Mesenchymal stem cell (in vitro differentiated cells and primary cell): ENCODE data around the gene EIF3J.

Source experiments
- DNase-seq: peaks from one replicate; pipeline ENCODE4 v3.0.0-alpha.2; 2013
- H2AFZ ChIP-seq: one replicate; pipeline ENCODE4 v1.6.1; 2013; ENCODE audit warnings: low read depth, mild to moderate bottlenecking, control low read depth, inconsistent platforms, low read length, moderate library complexity
- H2AK5ac ChIP-seq: 2 replicates; pipeline ENCODE4 v1.6.1; 2013; ENCODE audit warnings: low read length, moderate library complexity, mild to moderate bottlenecking, inconsistent platforms; ENCODE audit not compliant: severe bottlenecking
- H2BK120ac ChIP-seq: one replicate; pipeline ENCODE4 v1.6.1; 2013; ENCODE audit warnings: low read depth, mild to moderate bottlenecking, inconsistent platforms, low read length, moderate library complexity
- H2BK12ac ChIP-seq, 2 experiments: one replicate each; pipeline ENCODE4 v1.6.1; 2013; ENCODE audit warnings: inconsistent platforms in 2 of 2, low read length in 2 of 2, mild to moderate bottlenecking in 2 of 2, moderate library complexity in 2 of 2, control low read depth in 1 of 2
- H2BK15ac ChIP-seq: one replicate; pipeline ENCODE4 v1.6.1; 2013; ENCODE audit warnings: mild to moderate bottlenecking, low read depth, inconsistent platforms; ENCODE audit not compliant: poor library complexity, severe bottlenecking
- H2BK5ac ChIP-seq: 2 replicates; pipeline ENCODE4 v1.6.1; 2013; ENCODE audit warnings: low read depth, mild to moderate bottlenecking, low read length, control low read depth, inconsistent platforms; ENCODE audit not compliant: poor library complexity, severe bottlenecking
- H3K14ac ChIP-seq, 2 experiments: one replicate each; pipeline ENCODE4 v1.6.1; 2013; ENCODE audit warnings: inconsistent platforms in 2 of 2, low read length in 2 of 2, control low read depth in 1 of 2, mild to moderate bottlenecking in 1 of 2, moderate library complexity in 1 of 2
- H3K18ac ChIP-seq, 2 experiments: one replicate each; pipeline ENCODE4 v1.6.1; 2013; ENCODE audit warnings: inconsistent platforms in 2 of 2, low read length in 2 of 2, control low read depth in 1 of 2, low read depth in 1 of 2, mild to moderate bottlenecking in 1 of 2
- H3K23ac ChIP-seq, 2 experiments: one replicate each; pipeline ENCODE4 v1.6.1; 2013; ENCODE audit warnings: inconsistent platforms in 2 of 2, low read length in 2 of 2, mild to moderate bottlenecking in 2 of 2, moderate library complexity in 2 of 2, control low read depth in 1 of 2
- H3K27ac ChIP-seq: 2 replicates; pipeline ENCODE4 v1.5.1; 2013; ENCODE audit warnings: mild to moderate bottlenecking, moderate library complexity, low read length, control low read depth, inconsistent platforms; ENCODE audit not compliant: poor library complexity, severe bottlenecking
- H3K27me3 ChIP-seq, 2 experiments: 2 replicates each; pipeline versions ENCODE4 v1.6.1 to v1.7.0; 2013; ENCODE audit warnings: low read length in 2 of 2, mild to moderate bottlenecking in 2 of 2, moderate library complexity in 2 of 2, control low read depth in 1 of 2, inconsistent platforms in 1 of 2; ENCODE audit not compliant: control insufficient read depth in 1 of 2, insufficient read depth in 1 of 2
- H3K36me3 ChIP-seq, 2 experiments: 2 replicates each; pipeline versions ENCODE4 v1.6.1 to v1.7.0; 2013; ENCODE audit warnings: low read length in 2 of 2, control low read depth in 1 of 2, inconsistent platforms in 1 of 2, low read depth in 1 of 2, mild to moderate bottlenecking in 1 of 2; ENCODE audit not compliant: insufficient read depth in 2 of 2, control insufficient read depth in 1 of 2
- H3K4ac ChIP-seq, 2 experiments: one replicate each; pipeline ENCODE4 v1.6.1; 2013; ENCODE audit warnings: inconsistent platforms in 2 of 2, low read length in 2 of 2, mild to moderate bottlenecking in 2 of 2, moderate library complexity in 2 of 2, control low read depth in 1 of 2, low read depth in 1 of 2
- H3K4me1 ChIP-seq: 2 replicates; pipeline ENCODE4 v1.6.1; 2013; ENCODE audit warnings: low read depth, low read length, control low read depth; ENCODE audit not compliant: control insufficient read depth, insufficient read depth
- H3K4me2 ChIP-seq: 2 replicates; pipeline ENCODE4 v1.6.1; 2013; ENCODE audit warnings: low read length, mild to moderate bottlenecking, inconsistent platforms; ENCODE audit not compliant: poor library complexity, severe bottlenecking
- H3K4me3 ChIP-seq, 2 experiments: 2 replicates each; pipeline versions ENCODE4 v1.5.1 to v1.7.0; 2013; ENCODE audit warnings: low read length in 2 of 2, mild to moderate bottlenecking in 2 of 2, control low read depth in 1 of 2, low read depth in 1 of 2; ENCODE audit not compliant: insufficient read depth in 1 of 2
- H3K79me1 ChIP-seq: replicated peaks from 2 replicates; pipeline ENCODE4 v1.6.1; 2013; ENCODE audit warnings: mild to moderate bottlenecking, control low read depth, low read length, inconsistent platforms; ENCODE audit not compliant: poor library complexity, severe bottlenecking
- H3K9ac ChIP-seq: 2 replicates; pipeline ENCODE4 v1.7.0; 2013; ENCODE audit warnings: mild to moderate bottlenecking, low read length, moderate library complexity
- H3K9me3 ChIP-seq: 2 replicates; pipeline ENCODE4 v1.7.0; 2013; ENCODE audit warnings: mild to moderate bottlenecking, low read length; ENCODE audit not compliant: control insufficient read depth
- H4K8ac ChIP-seq: one replicate; pipeline ENCODE4 v1.6.1; 2013; ENCODE audit warnings: inconsistent platforms, mild to moderate bottlenecking, low read length, moderate library complexity
- H4K91ac ChIP-seq: one replicate; pipeline ENCODE4 v1.6.1; 2013; ENCODE audit warnings: mild to moderate bottlenecking, low read length, inconsistent platforms
- WGBS: methylation state at CpG from one replicate; pipeline ENCODE4 v1.1.7; 2013; ENCODE audit warnings: mixed read lengths; 5-methylcytosine and 5-hydroxymethylcytosine counted together

The EIF3J gene

GRCh38 chr15:44580105-44580504 lies 43.2 kb downstream of the EIF3J start:
- peaks cover 22% of the 10 kb centered on the region for H3K79me1 ChIP-seq
- no peak overlapping the region for H3K4me2 ChIP-seq
- H2AK5ac ChIP-seq = no peak overlapping the region
- H2BK120ac ChIP-seq = no peak overlapping the region
- no peak overlapping the region for H4K91ac ChIP-seq
- 100% methylated on average over 1 of the region's 2 CpGs for WGBS
- no peak overlapping the region for H4K8ac ChIP-seq
- H3K23ac ChIP-seq = no peak overlapping the region
- no peaks in the 10 kb centered on the region for H3K27me3 ChIP-seq
- no peak overlapping the region for H2BK5ac ChIP-seq
- H2BK15ac ChIP-seq = no peak overlapping the region
- no peak overlapping the region for H2BK12ac ChIP-seq
- no peak for DNase-seq
- no peak overlapping the region for H3K4ac ChIP-seq
- H2AFZ ChIP-seq = no peak overlapping the region
- no peaks in the 10 kb centered on the region for H3K9me3 ChIP-seq
- H3K36me3 ChIP-seq = peaks cover 24 to 56% of the 10 kb centered on the region in 2 experiments
- H3K14ac ChIP-seq = no peak overlapping the region
- H3K4me1 ChIP-seq = no peaks in the 10 kb centered on the region
- H3K27ac ChIP-seq = no peak overlapping the region
- no peak overlapping the region for H3K4me3 ChIP-seq
- no peak overlapping the region for H3K9ac ChIP-seq
- H3K18ac ChIP-seq = no peak overlapping the region

GRCh38 chr15:44584162-44584749 lies 47.3 kb downstream of the EIF3J start:
- no peak overlapping the region for H2BK5ac ChIP-seq
- no peak overlapping the region for H3K9ac ChIP-seq
- H2BK120ac ChIP-seq = no peak overlapping the region
- H3K27ac ChIP-seq = no peak overlapping the region
- no peak overlapping the region for H3K4ac ChIP-seq
- H3K4me1 ChIP-seq = no peaks in the 10 kb centered on the region
- WGBS = 82% methylated on average over 5 of the region's 5 CpGs
- H3K4me3 ChIP-seq = no peak overlapping the region
- H2BK15ac ChIP-seq = no peak overlapping the region
- H2BK12ac ChIP-seq = no peak overlapping the region
- no peak overlapping the region for H3K14ac ChIP-seq
- no peaks in the 10 kb centered on the region for H3K27me3 ChIP-seq
- DNase-seq = peak; percentile 23
- H3K9me3 ChIP-seq = no peaks in the 10 kb centered on the region
- H3K36me3 ChIP-seq = peaks cover 33 to 90% of the 10 kb centered on the region in 2 experiments
- H4K91ac ChIP-seq = no peak overlapping the region
- no peak overlapping the region for H3K18ac ChIP-seq
- H3K23ac ChIP-seq = no peak overlapping the region
- H3K4me2 ChIP-seq = no peak overlapping the region
- H2AFZ ChIP-seq = no peak overlapping the region
- no peak overlapping the region for H2AK5ac ChIP-seq
- H3K79me1 ChIP-seq = peaks cover 14% of the 10 kb centered on the region
- no peak overlapping the region for H4K8ac ChIP-seq

DNA sequence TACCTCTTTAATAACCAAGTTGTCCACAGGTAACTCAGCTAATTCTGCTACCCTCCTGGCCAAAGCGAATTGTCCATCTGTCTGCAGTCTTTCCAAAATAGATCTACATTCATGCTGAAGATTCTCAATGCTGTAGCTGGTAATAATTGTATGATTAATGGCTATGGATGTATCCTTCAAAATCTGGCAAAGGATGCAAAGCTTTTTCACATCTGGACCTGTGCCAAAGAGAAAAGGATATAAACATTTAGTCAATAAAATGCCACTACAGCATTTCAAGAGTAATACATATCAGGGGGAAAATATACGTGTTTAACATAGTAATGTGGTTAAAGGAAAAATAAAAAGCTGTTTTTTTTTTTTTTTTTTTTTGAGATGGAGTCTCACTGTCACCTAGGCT lies 48.7 kb downstream of the EIF3J start:
- no peak overlapping the region for H3K18ac ChIP-seq
- no peak for DNase-seq
- no peak overlapping the region for H3K4me3 ChIP-seq
- H3K36me3 ChIP-seq = peaks cover 41 to 92% of the 10 kb centered on the region in 2 experiments
- no peak overlapping the region for H2AK5ac ChIP-seq
- H3K27me3 ChIP-seq = no peaks in the 10 kb centered on the region
- H3K9me3 ChIP-seq = no peaks in the 10 kb centered on the region
- no peaks in the 10 kb centered on the region for H3K4me1 ChIP-seq
- H2AFZ ChIP-seq = no peak overlapping the region
- no peak overlapping the region for H3K23ac ChIP-seq
- no peak overlapping the region for H3K9ac ChIP-seq
- H3K14ac ChIP-seq = no peak overlapping the region
- H3K4ac ChIP-seq = no peak overlapping the region
- H2BK5ac ChIP-seq = no peak overlapping the region
- no peak overlapping the region for H3K27ac ChIP-seq
- H3K4me2 ChIP-seq = no peak overlapping the region
- 100% methylated on average over 1 of the region's 2 CpGs for WGBS
- no peak overlapping the region for H4K91ac ChIP-seq
- H2BK15ac ChIP-seq = no peak overlapping the region
- peaks cover 14% of the 10 kb centered on the region for H3K79me1 ChIP-seq
- H2BK12ac ChIP-seq = no peak overlapping the region
- H2BK120ac ChIP-seq = no peak overlapping the region
- no peak overlapping the region for H4K8ac ChIP-seq

DNA sequence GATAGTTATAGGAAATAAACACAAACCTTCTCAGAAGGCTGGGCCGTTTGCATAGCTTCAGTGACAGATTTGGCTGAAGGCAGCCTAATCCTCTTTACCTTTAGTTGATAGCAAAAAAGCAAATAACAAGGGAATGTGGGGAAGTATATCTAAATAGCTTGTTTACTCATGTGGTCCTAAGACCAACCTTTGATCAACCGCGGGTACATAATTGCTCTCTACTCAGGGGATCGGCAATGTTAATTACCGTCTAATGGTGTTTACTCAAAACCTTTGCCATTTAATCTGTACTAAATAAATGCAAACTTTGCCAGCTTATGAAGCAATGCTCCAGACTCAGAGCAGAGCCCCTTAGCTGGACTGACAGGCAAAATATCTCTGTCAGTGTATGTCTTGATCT lies 51.6 kb downstream of the EIF3J start:
- Histone ChIP-seq H2AFZ (no peak overlapping the region), H3K9me3 (no peaks in the 10 kb centered on the region), H3K23ac (no peak overlapping the region), H3K4ac (no peak overlapping the region), H3K9ac (no peak overlapping the region), H2BK15ac (no peak overlapping the region), H2BK120ac (no peak overlapping the region), H3K79me1 (peaks cover 11% of the 10 kb centered on the region), H3K4me1 (no peaks in the 10 kb centered on the region), H3K36me3 (peaks cover 50 to 94% of the 10 kb centered on the region in 2 experiments), H2BK5ac (no peak overlapping the region), H3K4me3 (no peak overlapping the region), H3K14ac (no peak overlapping the region), H3K27ac (no peak overlapping the region), H2AK5ac (no peak overlapping the region), H3K18ac (no peak overlapping the region), H4K91ac (no peak overlapping the region), H4K8ac (no peak overlapping the region), H3K4me2 (no peak overlapping the region), H2BK12ac (no peak overlapping the region), H3K27me3 (no peaks in the 10 kb centered on the region)
- 95% methylated on average over 5 of the region's 5 CpGs for WGBS
- DNase-seq = no peak
